GM12872 (cell line): ENCODE data around the gene MAPKAPK2.

Source experiments
- TF ChIP-seq, protein P1 (sequence below): IDR thresholded peaks from 3 replicates; pipeline ENCODE4 v1.5.1; 2011; ENCODE audit warnings: low read depth, mild to moderate bottlenecking, low read length, moderate library complexity; ENCODE audit not compliant: insufficient read depth

MAPKAPK2 gene

DNA sequence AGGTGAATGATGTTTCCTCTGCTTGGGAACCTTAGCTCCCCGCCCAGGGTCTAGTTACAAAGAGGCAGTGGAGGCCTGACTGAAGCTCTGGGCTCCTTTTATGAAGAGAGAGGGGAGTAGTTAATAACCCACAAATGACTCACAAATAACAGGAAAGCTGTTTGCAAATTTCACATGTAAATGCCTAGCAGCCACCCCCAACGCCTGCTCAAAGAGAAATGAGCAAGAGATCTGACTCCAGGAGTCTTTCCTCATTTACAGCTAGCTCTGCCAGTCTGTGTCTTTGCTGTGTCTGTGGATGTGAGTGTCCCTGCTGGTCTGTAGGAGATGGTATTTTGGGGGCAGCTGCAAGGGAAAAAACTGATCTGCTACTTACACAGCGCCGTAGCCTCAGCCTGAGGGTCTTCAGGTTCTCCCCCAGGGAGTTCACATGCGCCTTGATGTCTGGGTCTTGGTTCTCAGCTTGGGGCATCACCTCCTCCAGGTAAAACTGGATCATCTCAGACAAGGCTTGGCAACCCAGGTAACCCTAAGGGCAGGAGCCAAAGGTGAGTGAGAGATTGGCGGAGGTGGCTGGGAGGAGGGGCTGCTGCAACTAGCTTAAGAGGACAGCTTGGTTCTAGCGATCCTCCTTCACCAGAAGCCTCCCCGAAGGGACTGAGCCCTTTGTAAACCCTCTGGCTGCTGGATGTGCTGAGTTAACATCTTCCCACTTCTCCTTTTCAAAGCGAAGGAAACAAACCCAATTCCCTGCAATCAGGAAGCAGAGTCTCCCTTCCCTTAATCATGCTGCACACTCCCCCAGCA, 86.0 kb downstream of the MAPKAPK2 start, which contains the start of gene IL19:
TSS of gene IL19 (plus strand) at position 243 of the 807 bp plus-strand sequence. CDS start 65,890 bp downstream, outside the sequence.
- TF ChIP-seq, protein P1, sequence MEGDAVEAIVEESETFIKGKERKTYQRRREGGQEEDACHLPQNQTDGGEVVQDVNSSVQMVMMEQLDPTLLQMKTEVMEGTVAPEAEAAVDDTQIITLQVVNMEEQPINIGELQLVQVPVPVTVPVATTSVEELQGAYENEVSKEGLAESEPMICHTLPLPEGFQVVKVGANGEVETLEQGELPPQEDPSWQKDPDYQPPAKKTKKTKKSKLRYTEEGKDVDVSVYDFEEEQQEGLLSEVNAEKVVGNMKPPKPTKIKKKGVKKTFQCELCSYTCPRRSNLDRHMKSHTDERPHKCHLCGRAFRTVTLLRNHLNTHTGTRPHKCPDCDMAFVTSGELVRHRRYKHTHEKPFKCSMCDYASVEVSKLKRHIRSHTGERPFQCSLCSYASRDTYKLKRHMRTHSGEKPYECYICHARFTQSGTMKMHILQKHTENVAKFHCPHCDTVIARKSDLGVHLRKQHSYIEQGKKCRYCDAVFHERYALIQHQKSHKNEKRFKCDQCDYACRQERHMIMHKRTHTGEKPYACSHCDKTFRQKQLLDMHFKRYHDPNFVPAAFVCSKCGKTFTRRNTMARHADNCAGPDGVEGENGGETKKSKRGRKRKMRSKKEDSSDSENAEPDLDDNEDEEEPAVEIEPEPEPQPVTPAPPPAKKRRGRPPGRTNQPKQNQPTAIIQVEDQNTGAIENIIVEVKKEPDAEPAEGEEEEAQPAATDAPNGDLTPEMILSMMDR, result peak; percentile 20; the same call in 1 of the 3 replicates

DNA sequence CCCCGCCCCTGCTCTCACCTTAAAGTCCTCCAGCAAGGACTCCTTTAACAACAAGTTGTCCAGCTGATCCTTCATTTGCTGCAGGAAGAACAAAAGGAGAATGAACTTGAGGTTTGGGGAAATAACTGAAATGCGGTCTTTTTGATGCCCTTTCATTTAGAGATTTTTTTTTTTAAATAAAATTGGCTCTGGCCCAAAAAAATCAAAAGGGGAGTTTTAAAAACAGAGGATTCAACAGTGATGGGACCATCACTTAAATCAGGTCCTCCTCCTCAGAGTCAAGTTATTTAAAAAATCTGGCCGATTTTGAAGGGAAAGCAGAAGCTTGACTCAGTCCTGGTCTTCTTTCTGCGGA, 86.6 kb downstream of the MAPKAPK2 start:
- TF ChIP-seq, protein P1, result no peak

DNA sequence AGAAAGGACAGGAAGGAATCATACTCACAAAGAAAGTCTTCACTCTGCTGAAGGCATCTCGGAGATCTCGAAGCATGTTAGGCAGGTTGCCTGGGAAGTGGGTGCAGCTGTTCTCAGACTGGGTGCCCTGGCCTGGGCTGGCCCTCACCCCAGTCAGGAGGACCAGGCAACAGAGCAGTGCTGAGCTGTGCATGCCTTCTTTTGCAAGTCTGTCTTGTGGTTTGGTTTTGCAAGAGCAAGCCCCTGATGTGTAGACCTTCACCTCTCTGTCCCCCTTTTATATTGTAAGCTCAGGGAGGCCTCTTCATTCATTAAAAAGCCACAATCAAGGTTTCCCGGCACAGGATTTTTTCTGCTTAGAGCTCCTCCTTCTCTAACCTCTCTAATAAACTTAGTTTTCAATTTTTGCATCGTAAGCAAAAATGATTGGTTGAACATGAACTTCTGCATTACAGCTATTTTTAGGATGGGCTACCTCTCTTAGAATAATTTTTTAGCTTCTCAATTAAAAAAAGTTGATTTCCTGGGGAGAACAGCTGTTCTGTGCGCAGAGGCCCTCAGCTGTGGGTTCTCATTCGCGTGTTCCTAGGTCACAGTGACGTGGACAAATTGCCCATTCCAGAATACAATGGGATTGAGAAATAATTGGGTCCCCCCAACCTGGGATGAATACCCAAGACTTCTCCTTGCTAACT, 87.7 kb downstream of the MAPKAPK2 start, which contains the start of gene IL10:
TSS of gene IL10 (minus strand) at position 252 of the 695 bp plus-strand sequence. CDS start at position 193, 59 bp downstream.
- TF ChIP-seq, protein P1, result no peak

DNA sequence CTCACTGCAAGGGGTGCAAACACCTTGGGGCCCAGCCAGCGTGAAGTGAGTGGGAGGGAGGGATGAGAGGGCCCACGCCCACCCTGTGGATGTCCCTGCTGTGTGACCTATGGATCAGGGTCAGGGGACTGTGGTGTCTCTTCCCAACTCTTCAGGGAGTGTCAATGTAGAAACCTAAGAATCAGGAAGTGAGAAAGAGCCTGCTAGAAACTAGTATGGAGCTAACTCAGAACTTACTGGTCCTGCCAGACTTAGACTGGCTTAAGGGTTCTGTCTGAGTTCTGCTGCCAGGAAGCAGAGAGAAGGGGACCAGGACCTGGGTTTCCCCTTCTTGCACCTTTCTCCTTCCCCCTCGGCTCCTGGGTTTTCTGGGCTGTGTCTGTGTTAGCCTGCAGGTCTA, 89.4 kb downstream of the MAPKAPK2 start:
- TF ChIP-seq, protein P1, result no peak

DNA sequence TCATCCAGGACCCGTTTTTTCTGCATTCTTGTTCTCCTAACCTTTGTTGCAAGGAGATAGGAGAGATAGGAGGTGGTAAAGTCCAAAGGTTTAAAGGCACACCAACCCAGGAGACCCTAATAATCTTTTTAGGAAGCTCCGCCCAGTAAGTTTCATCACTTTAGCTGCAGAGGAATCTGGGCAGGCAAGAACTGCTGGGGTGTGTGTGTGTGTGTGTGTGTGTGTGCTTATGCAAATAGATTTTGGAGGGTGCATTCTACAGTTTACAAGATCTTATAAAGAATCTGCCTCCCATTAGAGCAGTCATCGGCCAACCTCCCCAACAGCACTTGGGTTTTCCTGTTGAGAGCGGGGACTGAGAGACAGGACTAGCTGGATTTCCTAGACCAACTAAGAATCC, 91.5 kb downstream of the MAPKAPK2 start:
- TF ChIP-seq, protein P1, result no peak

DNA sequence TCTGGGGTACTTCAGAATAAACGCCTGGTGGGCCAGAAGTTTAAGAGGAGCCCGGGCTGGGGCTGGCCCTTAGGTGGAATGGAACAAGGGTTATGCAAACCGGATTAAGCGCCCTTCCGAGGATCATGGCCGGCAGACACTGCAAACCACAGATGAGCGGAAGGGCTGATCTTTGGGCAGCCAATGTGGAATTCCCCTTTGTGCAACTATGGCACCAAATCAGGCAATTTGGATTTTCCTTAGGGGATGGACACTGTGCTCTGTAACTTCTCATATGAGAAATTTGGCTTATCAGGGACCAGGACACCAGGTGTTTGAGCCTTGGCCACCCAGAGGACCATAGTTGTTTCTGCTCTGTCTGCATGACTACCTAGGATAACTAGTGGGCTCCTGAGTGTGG, 93.3 kb downstream of the MAPKAPK2 start:
- TF ChIP-seq, protein P1, result no peak

DNA sequence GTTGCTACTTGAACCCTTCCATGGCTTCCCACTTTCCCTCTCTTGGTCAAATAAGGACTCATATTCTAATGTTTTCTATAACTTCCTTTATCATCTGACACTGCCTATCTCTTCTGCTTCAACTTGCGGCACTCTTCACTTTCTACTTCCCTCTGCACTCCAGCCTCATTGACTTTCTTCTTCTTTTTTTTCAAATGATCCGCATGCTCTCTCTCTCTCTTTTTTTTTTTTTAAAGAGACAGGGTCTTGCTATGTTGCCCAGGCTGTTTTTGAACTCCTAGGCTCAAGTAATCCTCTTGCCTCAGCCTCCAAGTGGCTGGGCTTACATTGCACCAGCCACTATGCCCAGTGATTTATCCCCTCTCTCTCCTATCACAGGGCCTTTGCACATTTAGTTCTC, 94.9 kb downstream of the MAPKAPK2 start:
- TF ChIP-seq, protein P1, result no peak
